Transverse colon (tissue), 4 donors: ENCODE measurements around the gene GID4.

Experiments
- POLR2A ChIP-seq: fragments of 450-650 bp; IDR thresholded peaks from one replicate; pipeline ENCODE4 v1.6.1; 2016; ENCODE audit warnings: antibody characterized with exemption, mild to moderate bottlenecking, moderate library complexity
- POLR2AphosphoS5 ChIP-seq, 3 donors: sonication (generic); formaldehyde crosslinking; IDR thresholded peaks; one replicate each; pipeline ENCODE4 v1.6.1; 2016; ENCODE audit warnings: antibody characterized with exemption in 3 of 3
- TF ChIP-seq, protein P1 (sequence below), 5 experiments: fragments of 200-600 bp in 3 of 5; fragments of 450-650 bp in 2 of 5; sonication (generic) in 3 of 5; IDR thresholded peaks; 1 replicate in 2 of 5; 2 replicates in 3 of 5; pipeline ENCODE4 v1.5.1; 2016 to 2017; ENCODE audit warnings: antibody characterized with exemption in 5 of 5, inconsistent platforms in 3 of 5, mild to moderate bottlenecking in 2 of 5, moderate library complexity in 1 of 5

DNA sequence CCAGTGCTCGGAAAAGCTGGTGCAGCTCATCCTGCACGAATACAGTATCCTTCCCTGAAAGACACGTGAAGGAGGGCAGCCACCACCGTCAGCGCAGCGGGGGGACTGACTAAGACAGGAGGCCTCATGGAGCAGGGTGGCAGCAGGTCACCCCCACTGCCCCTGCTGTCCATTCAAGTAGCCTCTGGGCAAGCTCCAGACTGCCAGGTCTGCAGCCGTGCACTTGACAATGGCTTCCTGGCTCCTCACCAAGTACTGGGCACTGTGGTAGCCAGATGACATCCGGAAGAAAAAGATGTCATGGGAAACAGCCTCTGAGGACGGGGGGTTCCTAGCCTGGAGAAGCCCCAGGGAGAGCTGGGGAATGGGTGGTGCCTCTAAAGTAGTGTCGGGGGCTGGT lies 61.4 kb downstream of the GID4 start:
- TF ChIP-seq, protein P1, sequence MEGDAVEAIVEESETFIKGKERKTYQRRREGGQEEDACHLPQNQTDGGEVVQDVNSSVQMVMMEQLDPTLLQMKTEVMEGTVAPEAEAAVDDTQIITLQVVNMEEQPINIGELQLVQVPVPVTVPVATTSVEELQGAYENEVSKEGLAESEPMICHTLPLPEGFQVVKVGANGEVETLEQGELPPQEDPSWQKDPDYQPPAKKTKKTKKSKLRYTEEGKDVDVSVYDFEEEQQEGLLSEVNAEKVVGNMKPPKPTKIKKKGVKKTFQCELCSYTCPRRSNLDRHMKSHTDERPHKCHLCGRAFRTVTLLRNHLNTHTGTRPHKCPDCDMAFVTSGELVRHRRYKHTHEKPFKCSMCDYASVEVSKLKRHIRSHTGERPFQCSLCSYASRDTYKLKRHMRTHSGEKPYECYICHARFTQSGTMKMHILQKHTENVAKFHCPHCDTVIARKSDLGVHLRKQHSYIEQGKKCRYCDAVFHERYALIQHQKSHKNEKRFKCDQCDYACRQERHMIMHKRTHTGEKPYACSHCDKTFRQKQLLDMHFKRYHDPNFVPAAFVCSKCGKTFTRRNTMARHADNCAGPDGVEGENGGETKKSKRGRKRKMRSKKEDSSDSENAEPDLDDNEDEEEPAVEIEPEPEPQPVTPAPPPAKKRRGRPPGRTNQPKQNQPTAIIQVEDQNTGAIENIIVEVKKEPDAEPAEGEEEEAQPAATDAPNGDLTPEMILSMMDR (IDR thresholded peaks at IDR 0.05): no peak
- TF ChIP-seq POLR2A (no peak), POLR2AphosphoS5 (IDR thresholded peaks at IDR 0.05) (no peak)
